Chondrocyte (in vitro differentiated cells): ENCODE data around the gene COLEC12. TPM values are rescaled to one million over a fixed set of nuclear protein-coding genes. Genes with fewer than 3 reads are reported as not detected.
A peak's percentile ranks its signal among the peaks of the same experiment; 100 is the strongest.

ENCODE experiments used
- DNase-seq: peaks from one replicate; pipeline ENCODE4 v3.0.0; 2021; ENCODE audit warnings: mixed read lengths, low spot score
- H3K27ac Mint-ChIP-seq: one replicate; pipeline ENCODE4 v1.8.0; 2021; ENCODE audit warnings: mild to moderate bottlenecking, moderate library complexity, mixed read lengths; ENCODE audit not compliant: unreplicated experiment
- H3K27me3 Mint-ChIP-seq: 2 replicates; pipeline ENCODE4 v1.8.0; 2021; ENCODE audit warnings: low read depth, mixed read lengths
- H3K36me3 Mint-ChIP-seq: 2 replicates; pipeline ENCODE4 v1.8.0; 2021; ENCODE audit warnings: low read depth, mixed read lengths
- H3K4me1 Mint-ChIP-seq: 2 replicates; pipeline ENCODE4 v1.8.0; 2021; ENCODE audit warnings: low read depth, mild to moderate bottlenecking, mixed read lengths
- H3K4me3 Mint-ChIP-seq: one replicate; pipeline ENCODE4 v1.8.0; 2021; ENCODE audit warnings: mild to moderate bottlenecking, moderate library complexity, mixed read lengths; ENCODE audit not compliant: unreplicated experiment
- H3K9me3 Mint-ChIP-seq: 2 replicates; pipeline ENCODE4 v1.8.0; 2021; ENCODE audit warnings: low read depth, mixed read lengths
- CTCF ChIP-seq: fragments of 200-600 bp; sonication (generic); IDR thresholded peaks from 2 replicates; pipeline ENCODE4 v1.5.0; 2021; ENCODE audit warnings: antibody characterized with exemption, mild to moderate bottlenecking, moderate library complexity
- total RNA-seq: library from RNA; stranded (reverse); gene quantifications from 3 replicates; pipeline ENCODE4 v1.2.1, GENCODE V29; 2021

COLEC12 gene
- total RNA-seq, 1 donor from 2014 or later: 2.1 TPM

- H3K27ac Mint-ChIP-seq: no peak overlapping the region
Observed at GRCh38 chr18:320155-320554, 180.3 kb downstream of the COLEC12 start.

GRCh38 chr18:319720-320119 lies 180.8 kb downstream of the COLEC12 start:
- no peak for DNase-seq
- H3K27ac Mint-ChIP-seq: no peak overlapping the region
- H3K9me3 Mint-ChIP-seq: no peaks in the 10 kb centered on the region
- H3K27me3 Mint-ChIP-seq: no peaks in the 10 kb centered on the region
- peaks cover 47% of the 10 kb centered on the region for H3K4me1 Mint-ChIP-seq
- TF ChIP-seq CTCF: no peak
- H3K36me3 Mint-ChIP-seq: no peaks in the 10 kb centered on the region
- H3K4me3 Mint-ChIP-seq: no peak overlapping the region

More at GRCh38 chr18:320155-320554, 180.3 kb downstream of the COLEC12 start:
- no peaks in the 10 kb centered on the region for H3K9me3 Mint-ChIP-seq
- no peaks in the 10 kb centered on the region for H3K36me3 Mint-ChIP-seq
- no peaks in the 10 kb centered on the region for H3K27me3 Mint-ChIP-seq
- no peak overlapping the region for H3K4me3 Mint-ChIP-seq
- no peak for TF ChIP-seq CTCF
- DNase-seq: no peak
- H3K4me1 Mint-ChIP-seq: peaks cover 44% of the 10 kb centered on the region

DNA sequence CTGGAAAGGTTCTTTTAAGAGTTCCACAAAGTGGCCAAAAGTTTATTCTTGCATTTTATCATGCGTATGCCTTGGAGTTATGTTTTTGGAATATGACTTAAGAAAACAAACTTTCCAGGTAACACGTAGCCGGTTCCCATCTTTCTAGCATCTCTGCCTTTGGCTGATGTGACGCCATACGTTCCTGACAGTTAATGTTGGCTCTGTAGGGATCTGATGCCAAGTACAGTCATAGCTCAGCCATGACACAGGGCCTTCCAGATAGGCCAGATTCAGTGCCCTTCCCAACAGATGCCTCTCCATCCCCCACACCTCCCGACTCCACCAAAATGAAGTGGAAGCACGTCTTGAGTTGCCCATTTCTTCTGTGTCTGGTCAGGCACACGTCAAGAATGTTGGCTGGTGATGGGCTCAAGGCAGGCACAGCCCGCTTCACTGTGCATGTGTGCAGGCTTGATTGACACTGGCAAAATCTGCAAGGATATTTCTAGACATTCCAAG lies 181.7 kb downstream of the COLEC12 start:
- no peaks in the 10 kb centered on the region for H3K9me3 Mint-ChIP-seq
- no peaks in the 10 kb centered on the region for H3K36me3 Mint-ChIP-seq
- H3K4me3 Mint-ChIP-seq: no peak overlapping the region
- no peak for TF ChIP-seq CTCF
- peaks cover 47% of the 10 kb centered on the region for H3K4me1 Mint-ChIP-seq
- no peaks in the 10 kb centered on the region for H3K27me3 Mint-ChIP-seq
- H3K27ac Mint-ChIP-seq: peak overlapping the region; percentile 65
- DNase-seq: no peak

DNA sequence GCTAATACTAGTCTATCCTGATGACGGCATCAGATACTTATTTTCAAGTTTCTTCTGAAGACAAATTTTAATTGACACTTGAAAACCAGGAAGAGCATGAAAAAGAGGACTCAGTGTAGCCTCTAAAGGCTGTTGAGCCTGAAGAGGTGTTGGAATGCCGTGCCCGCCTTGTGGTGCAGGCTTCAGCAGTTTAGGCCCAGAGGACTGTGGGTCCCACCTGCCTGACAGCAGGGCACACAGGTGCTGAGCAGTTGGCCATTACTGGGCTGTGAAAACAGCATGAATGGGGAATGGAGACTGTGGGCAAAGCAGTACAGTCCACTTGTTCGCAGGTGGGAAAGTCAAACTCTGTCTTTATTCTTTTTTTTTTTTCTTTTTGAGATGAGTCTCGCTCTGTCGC lies 182.9 kb downstream of the COLEC12 start:
- H3K9me3 Mint-ChIP-seq: no peaks in the 10 kb centered on the region
- H3K27me3 Mint-ChIP-seq: no peaks in the 10 kb centered on the region
- no peak overlapping the region for H3K4me3 Mint-ChIP-seq
- no peak overlapping the region for H3K27ac Mint-ChIP-seq
- peaks cover 41% of the 10 kb centered on the region for H3K4me1 Mint-ChIP-seq
- no peak for TF ChIP-seq CTCF
- H3K36me3 Mint-ChIP-seq: no peaks in the 10 kb centered on the region
- no peak for DNase-seq

GRCh38 chr18:316393-316792 lies 184.1 kb downstream of the COLEC12 start:
- H3K36me3 Mint-ChIP-seq: no peaks in the 10 kb centered on the region
- no peaks in the 10 kb centered on the region for H3K9me3 Mint-ChIP-seq
- H3K4me1 Mint-ChIP-seq: peaks cover 29% of the 10 kb centered on the region
- H3K27me3 Mint-ChIP-seq: no peaks in the 10 kb centered on the region
- H3K27ac Mint-ChIP-seq: no peak overlapping the region
- no peak for TF ChIP-seq CTCF
- no peak overlapping the region for H3K4me3 Mint-ChIP-seq
- no peak for DNase-seq
